ENCODE measurements around the gene GFOD1. TPM values are rescaled to one million over a fixed set of nuclear protein-coding genes. Genes with fewer than 3 reads are reported as not detected.

GFOD1 gene
- total and polyA plus RNA-seq, 2 of the 4 experiments (the other 2 are of a cell fraction) = 1.8 to 3.4 TPM

- Histone ChIP-seq H3K56ac (ENCODE audit: extremely low read depth, insufficient read depth, low read length) (no peak overlapping the region), H2AK5ac (ENCODE audit: low read depth, low read length) (no peak overlapping the region), H2BK20ac (ENCODE audit: low read depth, low read length) (no peak overlapping the region), H3K4me1 (ENCODE audit: control insufficient read depth, insufficient read depth, low read length) (no peaks in the 10 kb centered on the region), H3K18ac (ENCODE audit: low read depth, low read length) (no peak overlapping the region), H4K5ac (ENCODE audit: low read depth, low read length) (no peak overlapping the region), H3K4me2 (ENCODE audit: low read depth, low read length) (no peak overlapping the region), H3K36me3 (ENCODE audit: control insufficient read depth, insufficient read depth, low read length) (no peaks in the 10 kb centered on the region), H3K9me3 (ENCODE audit: control insufficient read depth, insufficient read depth, low read length) (no peaks in the 10 kb centered on the region), H4K91ac (ENCODE audit: insufficient read depth, low read depth, low read length) (no peak overlapping the region), H2BK120ac (ENCODE audit: low read depth, low read length) (no peak overlapping the region), H3K9ac (ENCODE audit: low read depth, low read length) (no peak overlapping the region), H3K23ac (ENCODE audit: low read depth, low read length) (no peak overlapping the region), H2AK9ac (replicated peaks; ENCODE audit: low read depth, low read length, poor library complexity) (no peak overlapping the region), H3K9me1 (ENCODE audit: insufficient read depth, low read length) (no peaks in the 10 kb centered on the region; the same call in 1 of the 2 replicates), H3K4ac (ENCODE audit: low read depth, low read length) (no peak overlapping the region), H3K4me3 (ENCODE audit: insufficient read depth, low read depth, low read length) (no peak overlapping the region), H2AFZ (replicated peaks; ENCODE audit: low read length, poor library complexity) (no peak overlapping the region), H3K14ac (replicated peaks; ENCODE audit: low read depth, low read length) (no peak overlapping the region), H3K27me3 (ENCODE audit: control insufficient read depth, insufficient read depth, low read length) (no peaks in the 10 kb centered on the region), H2BK5ac (ENCODE audit: low read depth, low read length, poor library complexity, severe bottlenecking) (no peak overlapping the region), H4K20me1 (ENCODE audit: insufficient read depth, low read length) (no peaks in the 10 kb centered on the region), H2BK15ac (ENCODE audit: low read depth, low read length) (no peak overlapping the region), H3K27ac (ENCODE audit: insufficient read depth, low read length) (no peak overlapping the region), H3K79me1 (ENCODE audit: low read depth in 1 of 2, low read length in 2 of 2) (no peaks in the 10 kb centered on the region), H4K8ac (ENCODE audit: low read depth in 2 of 2, low read length in 2 of 2) (no peak overlapping the region)
- no peak for DNase-seq
- TF ChIP-seq CHD1 (IDR thresholded peaks at IDR 0.05; ENCODE audit: low read depth, low read length) (no peak), CTCF (conservative IDR thresholded peaks at IDR 0.05; ENCODE audit: low read depth, low read length) (no peak), MAZ (IDR thresholded peaks at IDR 0.05; ENCODE audit: borderline replicate concordance, low read depth, low read length) (no peak), MXI1 (IDR thresholded peaks at IDR 0.05; ENCODE audit: borderline replicate concordance, low read depth, low read length) (no peak), CEBPB (IDR thresholded peaks at IDR 0.05; ENCODE audit: low read depth, low read length) (no peak), RAD21 (IDR thresholded peaks at IDR 0.05; ENCODE audit: low read length) (no peak), NFE2L2 (IDR thresholded peaks at IDR 0.05; ENCODE audit: low read depth, low read length) (no peak)
- WGBS, 2 experiments (ENCODE audit: extremely low coverage in 2 of 2, insufficient read length in 1 of 2) = 45% methylated on average over 1 of the region's 3 CpGs; no CpG with 5 or more reads in 1 of the 2 experiments
- no peak for ATAC-seq (ENCODE audit: low read depth)
- intact Hi-C loops (cut with micrococcal nuclease) = loop anchor here (1.0 to 10.0 kb wide), 3 partner anchors 33 to 732 kb away; no protein-coding TSS in a partner anchor
- ChIA-PET CTCF (interaction anchor here (0.6 kb wide), 1 partner anchor 14 kb away, joined by 3 read pairs; no protein-coding TSS in a partner anchor), POLR2A (ENCODE audit: unreplicated experiment) (interaction anchor here (0.7 kb wide), 1 partner anchor 22 kb away, joined by 8 read pairs; no protein-coding TSS in a partner anchor)
- dilution Hi-C loops (cut with HindIII; ENCODE audit: low sequenced_read_pairs, unreplicated experiment) = no loop called here
- in situ Hi-C loops (cut with MboI; ENCODE audit: low sequenced_read_pairs) = no loop called here
- BruUV-seq (replicated peaks) = no TSS peak
These were observed 152.4 kb downstream of the GFOD1 start for GRCh38 chr6:13334953-13335352.
